BLaER1 treated with 17β-estradiol and CSF1 and Interleukin-3, amounts not matched to agents 10 nM and 100 nM (cell line): Measurements from ENCODE around the gene BATF2.
A peak's percentile ranks its signal among the peaks of the same experiment; 100 is the strongest.

Experiments
- H3K27ac ChIP-seq, 11 experiments: shearing (Covaris generic); formaldehyde crosslinking; 2 replicates each; pipeline ENCODE4 v1.8.1; 2022
- H3K27me3 ChIP-seq, 11 experiments: shearing (Covaris generic); formaldehyde crosslinking; 2 replicates each; pipeline ENCODE4 v1.8.1; 2022
- H3K36me3 ChIP-seq, 11 experiments: shearing (Covaris generic); formaldehyde crosslinking; 2 replicates each; pipeline ENCODE4 v1.8.1; 2022
- H3K4me1 ChIP-seq, 10 experiments: shearing (Covaris generic); formaldehyde crosslinking; 2 replicates each; pipeline ENCODE4 v1.8.1; 2022
- H3K4me2 ChIP-seq, 11 experiments: shearing (Covaris generic); formaldehyde crosslinking; 2 replicates each; pipeline ENCODE4 v1.8.1; 2022
- H3K4me3 ChIP-seq, 10 experiments: shearing (Covaris generic); formaldehyde crosslinking; 2 replicates each; pipeline ENCODE4 v1.8.1; 2022
- H3K9ac ChIP-seq, 11 experiments: shearing (Covaris generic); formaldehyde crosslinking; 2 replicates each; pipeline ENCODE4 v1.8.1; 2022
- H3K9me3 ChIP-seq, 11 experiments: shearing (Covaris generic); formaldehyde crosslinking; replicated peaks in 1 of 11; 2 replicates each; pipeline ENCODE4 v1.8.1; 2022
- H4K20me1 ChIP-seq, 11 experiments: shearing (Covaris generic); formaldehyde crosslinking; 2 replicates each; pipeline ENCODE4 v1.8.1; 2022
- Cebpa-rat ChIP-seq, 11 experiments: shearing (Covaris generic); IDR thresholded peaks; 2 replicates each; pipeline ENCODE4 v1.8.1; 2022

BATF2 gene

DNA sequence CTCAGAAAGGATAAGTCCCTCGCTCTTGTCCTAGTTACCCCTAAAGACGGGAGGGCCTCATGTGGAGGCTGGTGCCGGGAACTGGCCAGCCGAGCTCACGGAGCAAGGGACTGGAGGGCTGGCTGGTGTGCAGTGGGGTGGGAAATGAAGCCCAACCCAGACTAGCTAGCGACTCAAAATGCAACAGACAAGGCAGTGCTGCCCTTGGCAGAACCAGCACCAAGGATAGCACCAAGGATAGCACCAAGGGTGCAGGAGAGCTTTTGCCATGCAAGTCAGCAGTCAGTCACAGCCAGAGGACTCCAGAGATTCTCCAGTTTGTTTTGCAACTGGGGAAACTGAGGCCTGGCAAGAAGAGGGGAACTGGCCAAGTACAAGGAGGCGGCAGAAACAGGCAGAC is 6.5 kb upstream of the BATF2 start:
- H3K9me3 ChIP-seq: no peaks in the 10 kb centered on the region
- peaks cover 12 to 31% (median 16%) of the 10 kb centered on the region in 10 experiments; a peak in 19 of 20 replicates for H3K4me1 ChIP-seq
- no peak overlapping the region for H3K4me3 ChIP-seq
- no peak overlapping the region for H3K4me2 ChIP-seq
- no peaks in the 10 kb centered on the region for H3K27me3 ChIP-seq
- TF ChIP-seq Cebpa-rat (IDR thresholded peaks at IDR 0.05): no peak
- H4K20me1 ChIP-seq: no peaks in the 10 kb centered on the region
- H3K9ac ChIP-seq: no peak overlapping the region
- H3K27ac ChIP-seq: no peak overlapping the region
- no peaks in the 10 kb centered on the region for H3K36me3 ChIP-seq

DNA sequence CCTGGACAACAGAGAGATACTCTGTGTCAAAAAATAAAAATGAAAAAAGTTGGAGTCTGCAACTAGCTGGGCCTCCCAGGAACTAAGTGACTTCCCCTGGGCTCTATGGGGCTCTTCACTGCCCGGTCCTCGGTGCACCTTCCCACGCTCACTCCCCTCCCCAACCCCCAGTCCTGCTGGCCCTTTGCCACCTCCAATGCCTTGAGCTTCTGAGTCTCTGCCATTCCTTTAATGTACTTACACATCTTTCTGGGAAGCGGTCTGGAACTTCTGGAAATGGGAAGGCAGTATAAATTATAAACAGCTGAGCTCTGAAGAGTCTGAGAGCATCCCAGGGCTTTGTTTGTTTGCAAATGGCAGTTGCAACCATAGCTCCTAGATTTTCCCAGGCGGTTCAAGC is 5.9 kb upstream of the BATF2 start:
- Histone ChIP-seq H3K9me3 (no peaks in the 10 kb centered on the region), H3K4me3 (no peak overlapping the region), H3K27me3 (no peaks in the 10 kb centered on the region), H3K4me1 (peaks cover 16 to 34% (median 21%) of the 10 kb centered on the region in 10 experiments; a peak in 19 of 20 replicates), H3K4me2 (no peak overlapping the region), H3K9ac (no peak overlapping the region), H3K27ac (no peak overlapping the region), H4K20me1 (no peaks in the 10 kb centered on the region), H3K36me3 (no peaks in the 10 kb centered on the region)
- TF ChIP-seq Cebpa-rat (IDR thresholded peaks at IDR 0.05): no peak

DNA sequence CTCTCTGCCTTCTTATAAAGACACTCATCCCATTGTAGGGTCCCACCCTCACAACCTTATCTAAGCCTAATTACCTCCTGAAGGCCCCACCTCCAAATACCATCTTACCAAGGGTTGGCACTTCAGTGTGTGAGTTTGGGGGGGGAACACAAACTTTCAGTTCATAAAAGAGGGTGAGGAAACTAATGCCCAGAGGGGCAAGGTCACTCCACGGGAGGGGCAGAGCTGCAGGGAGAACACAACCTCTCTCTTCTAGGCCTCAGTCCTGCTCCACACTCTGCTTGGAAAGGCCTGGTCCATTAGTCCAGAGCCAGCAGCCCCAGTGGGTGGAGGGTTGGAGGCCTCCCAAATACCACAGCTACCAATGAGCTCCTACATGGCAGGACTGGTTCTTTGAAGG is 2.7 kb upstream of the BATF2 start:
- TF ChIP-seq Cebpa-rat (IDR thresholded peaks at IDR 0.05): no peak
- H3K9ac ChIP-seq: no peak overlapping the region
- peaks cover 35 to 46% (median 42%) of the 10 kb centered on the region in 10 experiments for H3K4me1 ChIP-seq
- H3K9me3 ChIP-seq: no peaks in the 10 kb centered on the region
- no peaks in the 10 kb centered on the region for H3K27me3 ChIP-seq
- H3K4me3 ChIP-seq: no peak overlapping the region
- no peak overlapping the region for H3K27ac ChIP-seq
- H4K20me1 ChIP-seq: no peaks in the 10 kb centered on the region
- no peaks in the 10 kb centered on the region for H3K36me3 ChIP-seq
- H3K4me2 ChIP-seq: 0 out of 22 replicates have a peak overlapping the region, but pooled peaks of 1 of the 11 experiments have one; percentile 44

DNA sequence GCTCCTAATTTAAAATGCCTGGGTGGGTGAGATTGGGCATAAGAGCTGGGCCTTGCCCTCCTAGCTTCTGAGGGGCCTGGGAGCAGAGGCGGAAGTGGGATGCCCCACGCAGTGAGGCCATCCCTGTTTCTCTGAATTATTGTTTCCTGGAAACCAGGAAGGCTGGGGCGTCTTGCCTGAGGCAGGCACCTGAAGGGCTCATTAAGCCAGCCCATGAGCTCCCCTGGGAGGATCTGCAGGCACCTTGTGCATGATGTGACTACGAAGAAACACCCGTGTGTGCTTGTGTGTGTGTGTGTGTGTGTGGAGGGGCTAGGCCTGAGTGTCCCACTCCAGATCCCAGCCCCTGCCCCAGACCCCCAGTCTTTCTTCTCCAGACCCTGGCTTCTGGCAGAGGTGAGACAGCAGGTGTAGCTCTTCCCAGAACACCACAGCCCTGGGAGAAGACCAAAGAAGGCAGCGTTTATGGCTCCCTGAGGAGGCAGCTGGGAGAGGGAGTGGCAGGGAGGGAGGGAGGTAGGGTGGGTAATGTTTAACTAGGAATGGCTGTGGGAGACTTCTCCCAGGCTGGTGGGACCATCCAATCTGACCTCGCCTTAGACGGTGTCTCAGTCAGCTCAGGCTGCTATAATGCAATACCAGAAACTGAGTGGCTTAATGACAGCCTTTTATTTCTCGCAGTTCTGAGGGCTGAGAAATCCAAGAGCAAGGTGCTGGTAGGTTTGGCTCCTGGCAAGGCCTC is 2.1 kb upstream of the BATF2 start:
- H3K4me3 ChIP-seq: no peak overlapping the region
- peak overlapping the region in 10 of 11 experiments; percentile 39 to 93 (median 54); a peak in 20 of 22 replicates for H3K4me2 ChIP-seq
- no peaks in the 10 kb centered on the region for H3K9me3 ChIP-seq
- H3K36me3 ChIP-seq: no peaks in the 10 kb centered on the region
- TF ChIP-seq Cebpa-rat (IDR thresholded peaks at IDR 0.05): no peak
- H3K27ac ChIP-seq: peak overlapping the region in 3 of 11 experiments; percentile 20 to 69 (median 22); a peak in 1 of 22 replicates
- H3K9ac ChIP-seq: peak overlapping the region in 1 of 11 experiments; percentile 31; a peak in 1 of 22 replicates
- H3K4me1 ChIP-seq: peaks cover 31 to 42% (median 38%) of the 10 kb centered on the region in 10 experiments
- H3K27me3 ChIP-seq: no peaks in the 10 kb centered on the region
- H4K20me1 ChIP-seq: no peaks in the 10 kb centered on the region

GRCh38 chr11:64998141-64998540 is 1.4 kb upstream of the BATF2 start:
- peak overlapping the region in 10 of 11 experiments; percentile 39 to 93 (median 54); a peak in 18 of 22 replicates for H3K4me2 ChIP-seq
- peak overlapping the region in 2 of 11 experiments; percentile 22 to 69; a peak in 1 of 22 replicates for H3K27ac ChIP-seq
- no peaks in the 10 kb centered on the region for H3K27me3 ChIP-seq
- peak overlapping the region in 1 of 11 experiments; percentile 31; a peak in 1 of 22 replicates for H3K9ac ChIP-seq
- H3K9me3 ChIP-seq: no peaks in the 10 kb centered on the region
- H3K4me1 ChIP-seq: peaks cover 31 to 42% (median 38%) of the 10 kb centered on the region in 10 experiments
- TF ChIP-seq Cebpa-rat (IDR thresholded peaks at IDR 0.05): no peak
- H3K36me3 ChIP-seq: no peaks in the 10 kb centered on the region
- no peaks in the 10 kb centered on the region for H4K20me1 ChIP-seq
- no peak overlapping the region for H3K4me3 ChIP-seq

DNA sequence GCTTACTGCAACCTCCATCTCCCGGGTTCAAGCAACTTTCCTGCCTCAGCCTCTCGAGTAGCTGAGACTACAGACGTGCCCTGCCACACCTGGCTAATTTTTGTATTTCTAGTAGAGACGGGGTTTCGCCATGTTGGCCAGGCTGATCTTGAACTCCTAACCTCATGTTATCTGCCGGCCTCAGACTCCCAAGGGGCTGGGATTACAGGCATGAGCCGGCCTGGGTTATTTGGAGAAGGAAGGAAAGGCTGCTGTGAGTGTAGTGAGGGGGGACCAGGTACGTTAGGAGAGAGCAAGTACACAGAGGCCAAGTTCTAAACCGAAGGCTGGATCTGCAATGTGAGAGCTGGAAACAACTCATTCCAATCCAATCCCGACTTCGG is 453 bp downstream of the BATF2 start:
- H3K9ac ChIP-seq: peak overlapping the region; percentile 13 to 74 (median 48); a peak in 19 of 22 replicates
- H3K4me3 ChIP-seq: peak overlapping the region in 7 of 10 experiments; percentile 6 to 59 (median 51); a peak in 12 of 20 replicates

GRCh38 chr11:64994318-64994717 is 2.5 kb downstream of the BATF2 start:
- H3K27ac ChIP-seq: no peak overlapping the region
- H3K4me1 ChIP-seq: peaks cover 52 to 69% (median 59%) of the 10 kb centered on the region in 10 experiments
- no peak for TF ChIP-seq Cebpa-rat (IDR thresholded peaks at IDR 0.05)
- no peaks in the 10 kb centered on the region for H3K9me3 ChIP-seq
- H3K4me2 ChIP-seq: no peak overlapping the region
- H3K9ac ChIP-seq: no peak overlapping the region
- peaks cover 0 to 11% (median 0%) of the 10 kb centered on the region in 11 experiments; a peak in 1 of 22 replicates for H3K36me3 ChIP-seq
- no peak overlapping the region for H3K4me3 ChIP-seq
- no peaks in the 10 kb centered on the region for H4K20me1 ChIP-seq
- H3K27me3 ChIP-seq: no peaks in the 10 kb centered on the region

More for the DNA sequence above, 453 bp downstream of the BATF2 start:
- Histone ChIP-seq H4K20me1 (no peaks in the 10 kb centered on the region), H3K27ac (peak overlapping the region; percentile 29 to 71 (median 51); a peak in 19 of 22 replicates), H3K36me3 (peaks cover 0 to 11% (median 0%) of the 10 kb centered on the region in 11 experiments; a peak in 1 of 22 replicates), H3K9me3 (no peaks in the 10 kb centered on the region), H3K4me1 (peaks cover 36 to 51% (median 39%) of the 10 kb centered on the region in 10 experiments), H3K27me3 (no peaks in the 10 kb centered on the region), H3K4me2 (peak overlapping the region; percentile 76 to 94 (median 87))
- TF ChIP-seq Cebpa-rat (IDR thresholded peaks at IDR 0.05): no peak

GRCh38 chr11:64990222-64990923 is 6.4 kb downstream of the BATF2 start:
- peaks cover 0 to 11% (median 0%) of the 10 kb centered on the region in 11 experiments; a peak in 1 of 22 replicates for H3K36me3 ChIP-seq
- H3K4me1 ChIP-seq: peaks cover 19 to 49% (median 37%) of the 10 kb centered on the region in 10 experiments
- peak overlapping the region in 7 of 11 experiments; percentile 10 to 43 (median 36); a peak in 7 of 22 replicates for H3K9ac ChIP-seq
- no peaks in the 10 kb centered on the region for H3K9me3 ChIP-seq
- no peaks in the 10 kb centered on the region for H3K27me3 ChIP-seq
- H4K20me1 ChIP-seq: no peaks in the 10 kb centered on the region
- peak overlapping the region; percentile 83 to 97 (median 89) for H3K4me2 ChIP-seq
- no peak for TF ChIP-seq Cebpa-rat (IDR thresholded peaks at IDR 0.05)
- H3K27ac ChIP-seq: peak overlapping the region in 7 of 11 experiments; percentile 1 to 42 (median 27); a peak in 8 of 22 replicates
- H3K4me3 ChIP-seq: peak overlapping the region in 5 of 10 experiments; percentile 6 to 55 (median 37); a peak in 7 of 20 replicates

- H3K27ac ChIP-seq: peak overlapping the region in 6 of 11 experiments; percentile 12 to 34 (median 26); a peak in 8 of 22 replicates
- peak overlapping the region in 3 of 10 experiments; percentile 37 to 55 (median 45); a peak in 3 of 20 replicates for H3K4me3 ChIP-seq
- no peaks in the 10 kb centered on the region for H3K27me3 ChIP-seq
- H4K20me1 ChIP-seq: no peaks in the 10 kb centered on the region
- H3K4me1 ChIP-seq: peaks cover 20 to 54% (median 41%) of the 10 kb centered on the region in 10 experiments
- H3K9ac ChIP-seq: no peak overlapping the region
- peaks cover 0 to 11% (median 0%) of the 10 kb centered on the region in 11 experiments; a peak in 1 of 22 replicates for H3K36me3 ChIP-seq
- peak overlapping the region; percentile 83 to 97 (median 89) for H3K4me2 ChIP-seq
- H3K9me3 ChIP-seq: no peaks in the 10 kb centered on the region
- TF ChIP-seq Cebpa-rat (IDR thresholded peaks at IDR 0.05): no peak
These were observed 7.4 kb downstream of the BATF2 start for GRCh38 chr11:64989416-64989815.
